Neuronal stem cell (in vitro differentiated cells): ENCODE measurements around the gene DYNLT5.
A peak's percentile ranks its signal among the peaks of the same experiment; 100 is the strongest.

Experiments
- DNase-seq: peaks from one replicate; pipeline ENCODE4 v3.0.0-alpha.2; 2013; ENCODE audit warnings: low spot score
- H2AFZ ChIP-seq: one replicate; pipeline ENCODE4 v1.6.1; 2013; ENCODE audit warnings: mild to moderate bottlenecking, low read length, inconsistent platforms
- H2AK5ac ChIP-seq: 2 replicates; pipeline ENCODE4 v1.6.1; 2013; ENCODE audit warnings: low read depth, mild to moderate bottlenecking, inconsistent platforms, low read length, moderate library complexity, mixed read lengths
- H2BK120ac ChIP-seq: 2 replicates; pipeline ENCODE4 v1.6.1; 2013; ENCODE audit warnings: low read depth, mild to moderate bottlenecking, inconsistent platforms, low read length, moderate library complexity, mixed read lengths
- H2BK12ac ChIP-seq: one replicate; pipeline ENCODE4 v1.6.1; 2013; ENCODE audit warnings: low read length, inconsistent platforms
- H2BK15ac ChIP-seq: 2 replicates; pipeline ENCODE4 v1.6.1; 2013; ENCODE audit warnings: mild to moderate bottlenecking, low read length, inconsistent platforms, mixed read lengths
- H2BK5ac ChIP-seq: one replicate; pipeline ENCODE4 v1.6.1; 2013; ENCODE audit warnings: inconsistent platforms, mild to moderate bottlenecking, low read length, moderate library complexity
- H3K14ac ChIP-seq: one replicate; pipeline ENCODE4 v1.6.1; 2013; ENCODE audit warnings: low read length, inconsistent platforms
- H3K18ac ChIP-seq: 2 replicates; pipeline ENCODE4 v1.6.1; 2013; ENCODE audit warnings: low read length, inconsistent platforms
- H3K23ac ChIP-seq: 2 replicates; pipeline ENCODE4 v1.6.1; 2013; ENCODE audit warnings: low read depth, mild to moderate bottlenecking, mixed read lengths, low read length, inconsistent platforms; ENCODE audit not compliant: poor library complexity
- H3K27ac ChIP-seq: replicated peaks from 3 replicates; pipeline ENCODE4 v1.5.1; 2013; ENCODE audit warnings: low read length, inconsistent platforms
- H3K27me3 ChIP-seq, 3 experiments: 2 replicates each; pipeline ENCODE4 v1.6.1; 2013; ENCODE audit warnings: low read length in 3 of 3, mild to moderate bottlenecking in 2 of 3, inconsistent platforms in 1 of 3, low read depth in 1 of 3, mixed read lengths in 1 of 3, moderate library complexity in 1 of 3; ENCODE audit not compliant: control insufficient read depth in 3 of 3, insufficient read depth in 3 of 3
- H3K36me3 ChIP-seq, 2 donors: replicated peaks in 1 of 2; 2 replicates each; pipeline ENCODE4 v1.6.1; 2013; ENCODE audit warnings: low read length in 2 of 2; ENCODE audit not compliant: control insufficient read depth in 2 of 2, insufficient read depth in 2 of 2
- H3K4ac ChIP-seq: 2 replicates; pipeline ENCODE4 v1.6.1; 2013; ENCODE audit warnings: inconsistent platforms, mild to moderate bottlenecking, low read length, moderate library complexity
- H3K4me1 ChIP-seq, 2 donors: 1 replicate in 1 of 2; 2 replicates in 1 of 2; pipeline ENCODE4 v1.6.1; 2013; ENCODE audit warnings: low read length in 2 of 2, low read depth in 1 of 2; ENCODE audit not compliant: control insufficient read depth in 2 of 2, insufficient read depth in 1 of 2
- H3K4me2 ChIP-seq: one replicate; pipeline ENCODE4 v1.6.1; 2013; ENCODE audit warnings: mild to moderate bottlenecking, low read length, inconsistent platforms; ENCODE audit not compliant: insufficient read depth, poor library complexity, severe bottlenecking
- H3K4me3 ChIP-seq, 2 donors: 2 replicates each; pipeline ENCODE4 v1.5.1; 2013; ENCODE audit warnings: low read length in 2 of 2, mild to moderate bottlenecking in 2 of 2, inconsistent platforms in 1 of 2, moderate library complexity in 1 of 2
- H3K79me1 ChIP-seq: one replicate; pipeline ENCODE4 v1.6.1; 2013; ENCODE audit warnings: low read depth, mild to moderate bottlenecking, inconsistent platforms, low read length, moderate library complexity
- H3K9ac ChIP-seq: one replicate; pipeline ENCODE4 v1.6.1; 2013; ENCODE audit warnings: mild to moderate bottlenecking, low read depth, low read length, inconsistent platforms; ENCODE audit not compliant: poor library complexity
- H3K9me3 ChIP-seq, 2 donors: replicated peaks in 1 of 2; 2 replicates each; pipeline versions ENCODE3 to v1.6.1; 2013; ENCODE audit warnings: low read length in 2 of 2, mild to moderate bottlenecking in 2 of 2, inconsistent platforms in 1 of 2, low read depth in 1 of 2, mixed read lengths in 1 of 2, moderate library complexity in 1 of 2; ENCODE audit not compliant: control insufficient read depth in 2 of 2, insufficient read depth in 1 of 2
- H4K8ac ChIP-seq: one replicate; pipeline ENCODE4 v1.6.1; 2013; ENCODE audit warnings: low read depth, mild to moderate bottlenecking, inconsistent platforms, low read length, moderate library complexity
- H4K91ac ChIP-seq: one replicate; pipeline ENCODE4 v1.6.1; 2013; ENCODE audit warnings: low read length, low read depth, mild to moderate bottlenecking, inconsistent platforms; ENCODE audit not compliant: poor library complexity
- WGBS, 2 donors: extraction: QIAGEN DNeasy Blood & Tissue Kit; methylation state at CpG; one replicate each; pipeline ENCODE4 v1.1.7; 2013; ENCODE audit warnings: missing lambda C conversion rate in 2 of 2, mixed read lengths in 1 of 2; ENCODE audit not compliant: insufficient read length in 2 of 2, insufficient replicate concordance in 1 of 2; ENCODE audit errors: extremely low coverage in 2 of 2; 5-methylcytosine and 5-hydroxymethylcytosine counted together

DYNLT5 gene

DNA sequence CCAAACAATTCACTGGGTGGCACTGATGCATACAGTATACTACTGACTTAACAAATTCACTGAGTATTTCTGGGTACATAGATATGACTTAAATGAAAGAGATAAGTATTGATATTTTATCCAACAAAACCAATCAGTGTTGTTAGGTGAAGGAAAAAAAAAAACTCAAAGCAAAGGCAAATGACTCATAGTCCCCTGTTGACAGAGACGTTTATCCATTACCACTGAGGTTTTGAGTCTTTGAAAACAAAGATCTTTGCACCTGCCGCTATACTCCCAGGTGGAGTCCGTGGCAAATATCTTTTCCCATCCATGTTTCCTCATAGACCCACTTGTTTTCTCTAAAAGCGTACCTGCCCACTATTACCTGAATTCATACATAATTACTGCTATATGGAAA, 18.4 kb downstream of the DYNLT5 start:
- Histone ChIP-seq H3K4ac (no peak overlapping the region), H3K79me1 (no peaks in the 10 kb centered on the region), H3K18ac (no peak overlapping the region), H3K9ac (no peak overlapping the region), H3K9me3 (no peaks in the 10 kb centered on the region), H3K23ac (no peak overlapping the region), H2AFZ (no peak overlapping the region), H3K36me3 (no peaks in the 10 kb centered on the region), H2AK5ac (no peak overlapping the region), H3K27ac (no peak overlapping the region), H3K27me3 (no peaks in the 10 kb centered on the region), H3K14ac (no peak overlapping the region), H3K4me2 (no peak overlapping the region), H2BK12ac (no peak overlapping the region), H2BK15ac (no peak overlapping the region), H3K4me3 (no peak overlapping the region), H4K91ac (no peak overlapping the region), H4K8ac (no peak overlapping the region), H3K4me1 (peaks cover 0 to 1% of the 10 kb centered on the region in 2 donors), H2BK5ac (no peak overlapping the region), H2BK120ac (no peak overlapping the region)
- DNase-seq: no peak
- WGBS, 2 donors: no CpG with 5 or more reads among the region's 4 CpGs

DNA sequence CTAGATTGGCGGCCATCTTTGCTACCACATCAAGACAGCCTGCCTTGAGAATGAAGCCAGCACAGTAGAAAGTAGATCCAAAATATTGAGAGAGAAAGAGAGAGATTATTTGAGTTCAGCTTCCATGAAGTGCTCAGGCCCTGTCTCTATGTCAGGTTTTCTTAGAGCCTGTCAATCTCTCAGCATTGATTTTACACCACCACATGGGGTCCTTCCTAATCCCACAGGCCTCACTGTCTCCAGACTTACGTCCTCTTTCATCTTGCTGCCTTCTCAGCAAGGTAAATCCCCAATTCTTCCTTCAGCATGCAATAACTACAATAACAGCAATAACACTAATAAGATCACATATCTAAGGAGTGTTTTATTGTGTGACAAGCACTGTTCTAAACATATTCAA, 21.0 kb downstream of the DYNLT5 start:
- Histone ChIP-seq H2BK15ac (no peak overlapping the region), H2BK5ac (no peak overlapping the region), H3K4ac (no peak overlapping the region), H3K36me3 (no peaks in the 10 kb centered on the region), H3K4me1 (peaks cover 0 to 1% of the 10 kb centered on the region in 2 donors), H2BK12ac (no peak overlapping the region), H3K79me1 (no peaks in the 10 kb centered on the region), H3K4me2 (no peak overlapping the region), H3K23ac (no peak overlapping the region), H3K27me3 (no peaks in the 10 kb centered on the region), H4K8ac (no peak overlapping the region), H3K14ac (no peak overlapping the region), H3K4me3 (no peak overlapping the region), H3K18ac (no peak overlapping the region), H4K91ac (no peak overlapping the region), H3K9me3 (no peaks in the 10 kb centered on the region), H2AFZ (peak overlapping the region; percentile 46), H3K9ac (no peak overlapping the region), H2AK5ac (no peak overlapping the region), H3K27ac (no peak overlapping the region), H2BK120ac (no peak overlapping the region)
- WGBS, 2 donors: no CpG with 5 or more reads among the region's 2 CpGs
- no peak for DNase-seq

DNA sequence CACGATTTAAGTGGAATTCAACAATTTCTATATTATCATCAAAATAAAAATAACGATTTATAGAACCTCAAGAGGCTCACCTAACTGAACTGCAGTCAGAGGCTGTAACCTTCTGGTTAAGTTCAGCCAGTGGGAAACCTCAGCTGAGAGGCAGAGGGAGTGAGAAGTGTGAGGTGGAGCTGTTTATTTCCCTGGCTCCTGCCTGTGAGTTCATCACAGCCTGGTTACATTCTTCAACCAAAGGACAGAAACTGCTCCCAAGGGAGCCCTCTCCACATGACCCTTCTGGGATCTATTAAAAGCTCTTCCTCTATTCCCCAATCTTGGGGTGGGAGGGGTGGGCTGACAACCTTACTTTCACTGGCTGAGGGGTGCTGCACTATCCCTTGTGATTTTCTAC, 22.2 kb downstream of the DYNLT5 start:
- Histone ChIP-seq H3K27ac (no peak overlapping the region), H3K4me2 (no peak overlapping the region), H3K4ac (no peak overlapping the region), H3K36me3 (no peaks in the 10 kb centered on the region), H2BK120ac (no peak overlapping the region), H3K23ac (no peak overlapping the region), H2AFZ (no peak overlapping the region), H4K91ac (no peak overlapping the region), H2BK15ac (no peak overlapping the region), H3K14ac (no peak overlapping the region), H3K27me3 (no peaks in the 10 kb centered on the region), H3K79me1 (no peaks in the 10 kb centered on the region), H3K4me3 (no peak overlapping the region), H2BK5ac (no peak overlapping the region), H2AK5ac (no peak overlapping the region), H4K8ac (no peak overlapping the region), H3K4me1 (peaks cover 0 to 1% of the 10 kb centered on the region in 2 donors), H2BK12ac (no peak overlapping the region), H3K9me3 (no peaks in the 10 kb centered on the region), H3K18ac (no peak overlapping the region), H3K9ac (no peak overlapping the region)
- DNase-seq: no peak
- 100% methylated on average over 2 of the region's 2 CpGs; no CpG with 5 or more reads in 1 of the 2 donors for WGBS, 2 donors

DNA sequence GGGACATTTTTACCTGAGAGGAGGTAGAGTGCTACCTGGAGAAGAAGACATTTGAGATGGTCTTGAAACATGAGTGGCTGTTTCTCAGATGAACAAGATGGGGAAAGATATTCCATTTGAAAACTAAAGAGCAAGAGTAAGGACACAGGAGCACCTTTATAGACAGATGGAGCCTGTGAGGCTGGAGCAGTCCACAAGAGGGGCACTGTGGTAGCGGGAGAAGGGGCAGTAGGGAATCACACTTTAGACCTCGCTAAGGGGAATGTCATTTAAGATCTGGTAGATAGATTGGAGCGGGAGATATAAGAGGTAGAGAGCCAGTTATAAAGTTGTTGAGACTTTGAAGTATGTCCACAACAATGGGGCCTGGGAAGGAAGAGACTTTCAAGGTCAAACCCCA, 23.4 kb downstream of the DYNLT5 start:
- Histone ChIP-seq H3K9me3 (peaks cover 0 to 5% of the 10 kb centered on the region in 2 donors), H2BK5ac (no peak overlapping the region), H3K14ac (no peak overlapping the region), H4K8ac (no peak overlapping the region), H3K27me3 (no peaks in the 10 kb centered on the region), H2AFZ (no peak overlapping the region), H3K79me1 (no peaks in the 10 kb centered on the region), H3K4me2 (no peak overlapping the region), H3K9ac (no peak overlapping the region), H2BK15ac (no peak overlapping the region), H3K4me1 (peaks cover 0 to 1% of the 10 kb centered on the region in 2 donors), H2BK12ac (no peak overlapping the region), H3K4ac (no peak overlapping the region), H3K36me3 (no peaks in the 10 kb centered on the region), H3K18ac (no peak overlapping the region), H2AK5ac (no peak overlapping the region), H2BK120ac (no peak overlapping the region), H3K23ac (no peak overlapping the region), H3K27ac (no peak overlapping the region), H4K91ac (no peak overlapping the region), H3K4me3 (no peak overlapping the region)
- no CpG with 5 or more reads among the region's 3 CpGs for WGBS, 2 donors
- no peak for DNase-seq
